ENCODE data around the gene HDLBP.

DNA sequence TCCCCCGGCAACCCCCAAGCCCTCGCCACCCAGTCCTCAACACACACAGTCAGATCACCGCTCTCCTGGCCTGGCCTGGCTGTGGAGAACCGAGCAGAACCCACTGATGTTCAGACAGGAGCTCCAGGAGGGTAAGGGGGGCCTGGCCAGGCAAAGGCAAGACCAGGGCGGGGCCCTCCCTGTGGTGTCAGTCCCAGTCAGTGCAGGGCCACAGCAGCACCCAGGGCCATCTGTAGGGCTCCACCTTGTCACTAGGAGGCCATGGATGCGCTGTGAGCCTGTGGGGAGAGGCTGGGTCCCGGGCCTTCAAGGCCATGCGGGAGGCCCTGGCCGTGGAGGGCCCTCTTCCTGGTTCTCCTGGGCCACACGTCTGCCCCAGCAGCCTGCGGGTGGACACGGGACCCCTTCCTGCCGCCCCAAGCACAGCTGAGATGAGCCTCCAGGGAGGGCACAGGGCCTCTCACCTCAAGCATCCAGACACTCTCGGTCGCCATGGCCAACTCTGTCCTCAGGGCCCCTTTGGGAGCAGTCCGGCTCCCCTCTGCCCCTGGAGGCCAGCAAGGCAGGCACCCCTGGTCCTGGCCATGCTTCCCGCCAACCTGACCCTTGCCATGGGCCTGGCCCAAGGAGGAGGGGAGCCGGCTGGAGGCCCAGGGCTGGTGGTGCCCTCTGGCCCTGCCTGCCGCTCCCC, 125.0 kb downstream of the HDLBP start:
- TF ChIP-seq POLR2A (IDR thresholded peaks at IDR 0.05), result no peak
- TF ChIP-seq, protein P1, sequence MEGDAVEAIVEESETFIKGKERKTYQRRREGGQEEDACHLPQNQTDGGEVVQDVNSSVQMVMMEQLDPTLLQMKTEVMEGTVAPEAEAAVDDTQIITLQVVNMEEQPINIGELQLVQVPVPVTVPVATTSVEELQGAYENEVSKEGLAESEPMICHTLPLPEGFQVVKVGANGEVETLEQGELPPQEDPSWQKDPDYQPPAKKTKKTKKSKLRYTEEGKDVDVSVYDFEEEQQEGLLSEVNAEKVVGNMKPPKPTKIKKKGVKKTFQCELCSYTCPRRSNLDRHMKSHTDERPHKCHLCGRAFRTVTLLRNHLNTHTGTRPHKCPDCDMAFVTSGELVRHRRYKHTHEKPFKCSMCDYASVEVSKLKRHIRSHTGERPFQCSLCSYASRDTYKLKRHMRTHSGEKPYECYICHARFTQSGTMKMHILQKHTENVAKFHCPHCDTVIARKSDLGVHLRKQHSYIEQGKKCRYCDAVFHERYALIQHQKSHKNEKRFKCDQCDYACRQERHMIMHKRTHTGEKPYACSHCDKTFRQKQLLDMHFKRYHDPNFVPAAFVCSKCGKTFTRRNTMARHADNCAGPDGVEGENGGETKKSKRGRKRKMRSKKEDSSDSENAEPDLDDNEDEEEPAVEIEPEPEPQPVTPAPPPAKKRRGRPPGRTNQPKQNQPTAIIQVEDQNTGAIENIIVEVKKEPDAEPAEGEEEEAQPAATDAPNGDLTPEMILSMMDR (IDR thresholded peaks at IDR 0.05), result no peak
- no peak for TF ChIP-seq EP300 (IDR thresholded peaks at IDR 0.05)

Measured in tibial nerve (tissue), 4 donors.